Upper lobe of left lung (tissue), 4 donors: ENCODE measurements around the gene CATSPERZ.

Experiments used
- EP300 ChIP-seq, 4 donors: sonication (generic); formaldehyde crosslinking; IDR thresholded peaks; one replicate each; pipeline ENCODE4 v1.5.1; 2017; ENCODE audit warnings: antibody characterized with exemption in 4 of 4, control low read depth in 2 of 4
- POLR2A ChIP-seq, 4 donors: fragments of 450-650 bp; IDR thresholded peaks; one replicate each; pipeline ENCODE4 v1.5.1; 2016 to 2017; ENCODE audit warnings: antibody characterized with exemption in 4 of 4, mild to moderate bottlenecking in 2 of 4
- POLR2AphosphoS5 ChIP-seq, 2 donors: sonication (generic); formaldehyde crosslinking; IDR thresholded peaks; one replicate each; pipeline ENCODE4 v1.5.1; 2017; ENCODE audit warnings: antibody characterized with exemption in 2 of 2
- TF ChIP-seq, protein P1 (sequence below), 6 experiments: fragments of 450-650 bp in 4 of 6; fragments of 200-600 bp in 2 of 6; sonication (generic) in 2 of 6; IDR thresholded peaks; one replicate each; pipeline ENCODE4 v1.5.1; 2016 to 2019; ENCODE audit warnings: antibody characterized with exemption in 6 of 6

DNA sequence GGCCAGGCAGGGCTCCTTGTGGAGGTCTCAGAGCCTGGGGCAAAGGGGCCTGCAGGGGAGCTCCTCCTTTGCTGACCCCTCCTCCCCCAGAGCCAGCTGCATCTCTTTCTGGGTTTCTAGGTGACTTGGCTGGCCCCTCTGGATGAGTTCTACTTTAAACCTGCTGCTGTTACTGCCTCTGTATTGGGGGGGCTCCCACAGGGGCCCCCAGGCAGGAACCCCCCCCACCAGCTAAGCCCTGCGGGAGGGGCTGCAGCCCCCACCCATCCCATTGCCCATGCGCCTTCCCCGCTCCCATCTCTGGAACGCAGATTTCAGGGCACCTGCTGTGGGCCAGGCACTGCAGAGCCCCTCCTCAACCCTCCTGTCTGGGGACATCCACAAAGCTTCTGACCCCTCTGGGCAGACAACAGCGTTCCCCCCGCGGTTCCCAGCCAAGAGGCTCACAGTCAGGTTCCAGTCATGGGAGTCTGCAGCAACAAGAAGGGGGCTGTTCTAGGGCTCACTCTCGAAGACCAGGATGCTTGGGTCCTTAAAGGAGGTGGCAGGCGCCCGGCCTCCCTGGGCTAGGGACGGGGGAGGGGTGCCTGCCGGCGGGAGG is 49.6 kb upstream of the CATSPERZ start:
- no peak for TF ChIP-seq EP300 (IDR thresholded peaks at IDR 0.05)
- TF ChIP-seq, protein P1, sequence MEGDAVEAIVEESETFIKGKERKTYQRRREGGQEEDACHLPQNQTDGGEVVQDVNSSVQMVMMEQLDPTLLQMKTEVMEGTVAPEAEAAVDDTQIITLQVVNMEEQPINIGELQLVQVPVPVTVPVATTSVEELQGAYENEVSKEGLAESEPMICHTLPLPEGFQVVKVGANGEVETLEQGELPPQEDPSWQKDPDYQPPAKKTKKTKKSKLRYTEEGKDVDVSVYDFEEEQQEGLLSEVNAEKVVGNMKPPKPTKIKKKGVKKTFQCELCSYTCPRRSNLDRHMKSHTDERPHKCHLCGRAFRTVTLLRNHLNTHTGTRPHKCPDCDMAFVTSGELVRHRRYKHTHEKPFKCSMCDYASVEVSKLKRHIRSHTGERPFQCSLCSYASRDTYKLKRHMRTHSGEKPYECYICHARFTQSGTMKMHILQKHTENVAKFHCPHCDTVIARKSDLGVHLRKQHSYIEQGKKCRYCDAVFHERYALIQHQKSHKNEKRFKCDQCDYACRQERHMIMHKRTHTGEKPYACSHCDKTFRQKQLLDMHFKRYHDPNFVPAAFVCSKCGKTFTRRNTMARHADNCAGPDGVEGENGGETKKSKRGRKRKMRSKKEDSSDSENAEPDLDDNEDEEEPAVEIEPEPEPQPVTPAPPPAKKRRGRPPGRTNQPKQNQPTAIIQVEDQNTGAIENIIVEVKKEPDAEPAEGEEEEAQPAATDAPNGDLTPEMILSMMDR (IDR thresholded peaks at IDR 0.05): no peak
- no peak for TF ChIP-seq POLR2A (IDR thresholded peaks at IDR 0.05)
- no peak for TF ChIP-seq POLR2AphosphoS5 (IDR thresholded peaks at IDR 0.05)
